Smooth muscle cell (in vitro differentiated cells): ENCODE measurements around the gene PCDHA6. TPM values are rescaled to one million over a fixed set of nuclear protein-coding genes. Genes with fewer than 3 reads are reported as not detected.
"Not testable (repeated sequence)": the region's sequence is repeated elsewhere in the genome, so short reads cannot be mapped to it uniquely, and the experiment has no call there.

Source experiments
- DNase-seq: peaks from one replicate; lab custom pipeline; 2025; ENCODE audit not compliant: unreplicated experiment; lab: John Stamatoyannopoulos, UW
- H2AFZ ChIP-seq: fragments of 200-600 bp; sonication (generic); 2 replicates; pipeline ENCODE4 v1.6.0; 2016; ENCODE audit warnings: antibody characterized with exemption, low read depth, mild to moderate bottlenecking
- H3F3A ChIP-seq: fragments of 200-600 bp; sonication (generic); 2 replicates; pipeline ENCODE4 v1.6.0; 2017; ENCODE audit warnings: antibody characterized with exemption, low read depth
- H3K27ac ChIP-seq: fragments of 200-600 bp; sonication (generic); 2 replicates; pipeline ENCODE4 v1.5.1; 2016; ENCODE audit warnings: low read depth, mild to moderate bottlenecking
- H3K27me3 ChIP-seq: fragments of 200-600 bp; sonication (generic); 2 replicates; pipeline ENCODE4 v1.6.1; 2016; ENCODE audit warnings: low read depth, mild to moderate bottlenecking
- H3K36me3 ChIP-seq: fragments of 200-600 bp; sonication (generic); 2 replicates; pipeline ENCODE4 v1.5.1; 2016; ENCODE audit warnings: low read depth
- H3K4me1 ChIP-seq: fragments of 200-600 bp; sonication (generic); 2 replicates; pipeline ENCODE4 v1.5.1; 2016; ENCODE audit warnings: low read depth
- H3K4me2 ChIP-seq: fragments of 200-600 bp; sonication (generic); 2 replicates; pipeline ENCODE4 v1.6.0; 2016; ENCODE audit warnings: mild to moderate bottlenecking
- H3K4me3 ChIP-seq: fragments of 200-600 bp; sonication (generic); 2 replicates; pipeline ENCODE4 v1.5.1; 2016; ENCODE audit warnings: mild to moderate bottlenecking
- H3K79me2 ChIP-seq: fragments of 200-600 bp; sonication (generic); 2 replicates; pipeline ENCODE4 v1.6.0; 2016; ENCODE audit warnings: low read depth, mild to moderate bottlenecking
- H3K9ac ChIP-seq: fragments of 200-600 bp; sonication (generic); 2 replicates; pipeline ENCODE4 v1.6.0; 2016; ENCODE audit warnings: low read depth
- H3K9me3 ChIP-seq: fragments of 200-600 bp; sonication (generic); replicated peaks from 2 replicates; pipeline ENCODE4 v1.5.1; 2016; ENCODE audit warnings: low read depth
- H4K20me1 ChIP-seq: fragments of 200-600 bp; sonication (generic); 2 replicates; pipeline ENCODE4 v1.6.0; 2016; ENCODE audit warnings: low read depth
- CTCF ChIP-seq: fragments of 200-600 bp; sonication (generic); IDR thresholded peaks from 2 replicates; pipeline ENCODE4 v1.5.1; 2017; ENCODE audit warnings: borderline replicate concordance, mild to moderate bottlenecking, antibody characterized with exemption; ENCODE audit not compliant: insufficient read depth, poor library complexity, severe bottlenecking
- WGBS: methylation state at CpG from one replicate; pipeline ENCODE4 v1.1.7; 2016; ENCODE audit warnings: low lambda C conversion rate; 5-methylcytosine and 5-hydroxymethylcytosine counted together
- polyA plus RNA-seq: library from polyadenylated mRNA; unstranded; fragments of >200 nt; fragmentation: Nextera tagmentation; extraction: Ambion mirVana; gene quantifications from 2 replicates; pipeline ENCODE4 v1.2.1, GENCODE V29; 2016
- total RNA-seq: library from RNA; depleted of rRNA; stranded (reverse); fragments of >200 nt; gene quantifications from 2 replicates; pipeline ENCODE4 v1.2.3, GENCODE V29; 2014

Gene PCDHA6
- total and polyA plus RNA-seq, 2 experiments from 2014 or later, result 0.22 to 1.2 TPM

GRCh38 chr5:140796718-140797095, 31.1 kb upstream of the PCDHA6 start:
- no peak for DNase-seq

GRCh38 chr5:140800816-140801493, 26.8 kb upstream of the PCDHA6 start, which contains the start of gene PCDHA3:
Gene PCDHA3, plus strand, starts transcription at chr5:140801057.
- Histone ChIP-seq H2AFZ (no peak within 1 kb of the TSS), H3K4me3 (no peak within 1 kb of the TSS)

More at GRCh38 chr5:140796718-140797095, 31.1 kb upstream of the PCDHA6 start:
- Histone ChIP-seq H3K4me2 (no peak overlapping the region), H4K20me1 (no peaks in the 10 kb centered on the region), H3K4me3 (no peak overlapping the region), H3K9ac (no peak overlapping the region), H3K27me3 (no peaks in the 10 kb centered on the region), H3K27ac (no peak overlapping the region), H3F3A (no peaks in the 10 kb centered on the region), H3K9me3 (peaks cover 7% of the 10 kb centered on the region), H3K36me3 (peaks cover 8% of the 10 kb centered on the region), H2AFZ (no peak overlapping the region), H3K79me2 (no peaks in the 10 kb centered on the region), H3K4me1 (no peaks in the 10 kb centered on the region)
- 98% methylated on average over 39 of the region's 39 CpGs for WGBS
- TF ChIP-seq CTCF, result no peak

GRCh38 chr5:140801494-140801841, 26.3 kb upstream of the PCDHA6 start:
- no peak overlapping the region for H2AFZ ChIP-seq
- 95% methylated on average over 16 of the region's 16 CpGs for WGBS
- no peaks in the 10 kb centered on the region for H3K27me3 ChIP-seq

More at GRCh38 chr5:140800816-140801493, 26.8 kb upstream of the PCDHA6 start, which contains the start of gene PCDHA3:
- WGBS, result 94% methylated on average over 29 of the region's 29 CpGs
- Histone ChIP-seq H3K36me3 (peaks cover 8% of the 10 kb centered on the region), H4K20me1 (no peaks in the 10 kb centered on the region), H3K79me2 (no peaks in the 10 kb centered on the region), H3K9me3 (peaks cover 7% of the 10 kb centered on the region), H3K4me1 (no peaks in the 10 kb centered on the region), H3K4me2 (no peak within 1 kb of the TSS), H3K27ac (no peak within 1 kb of the TSS), H3K27me3 (no peaks in the 10 kb centered on the region), H3F3A (no peaks in the 10 kb centered on the region), H3K9ac (no peak within 1 kb of the TSS)
- no peak for TF ChIP-seq CTCF
- no peak for DNase-seq

GRCh38 chr5:140802381-140802780, 25.4 kb upstream of the PCDHA6 start:
- not testable (repeated sequence) for H3K27ac ChIP-seq, H3K9ac ChIP-seq
- WGBS, result 97% methylated on average over 45 of the region's 45 CpGs

More at GRCh38 chr5:140801494-140801841, 26.3 kb upstream of the PCDHA6 start:
- no peak overlapping the region for H3K4me3 ChIP-seq
- no peak for TF ChIP-seq CTCF
- H4K20me1 ChIP-seq, result no peaks in the 10 kb centered on the region
- H3K9me3 ChIP-seq, result peaks cover 7% of the 10 kb centered on the region
- H3K79me2 ChIP-seq, result no peaks in the 10 kb centered on the region
- H3K27ac ChIP-seq, result no peak overlapping the region
- H3K36me3 ChIP-seq, result peaks cover 8% of the 10 kb centered on the region
- H3F3A ChIP-seq, result no peaks in the 10 kb centered on the region
- no peak for DNase-seq
- no peaks in the 10 kb centered on the region for H3K4me1 ChIP-seq
- no peak overlapping the region for H3K4me2 ChIP-seq
- no peak overlapping the region for H3K9ac ChIP-seq

More at GRCh38 chr5:140802381-140802780, 25.4 kb upstream of the PCDHA6 start:
- not testable (repeated sequence) for H2AFZ ChIP-seq, H3F3A ChIP-seq, H3K4me3 ChIP-seq, H3K79me2 ChIP-seq, DNase-seq, H3K36me3 ChIP-seq, H3K4me2 ChIP-seq, H4K20me1 ChIP-seq, H3K4me1 ChIP-seq, H3K27me3 ChIP-seq, H3K9me3 ChIP-seq
